ENCODE measurements around the gene NHLRC1.

GRCh38 chr6:18148304-18149025 lies 26.0 kb upstream of the NHLRC1 start:
- TF ChIP-seq ZNF24 (IDR thresholded peaks at IDR 0.05), result no peak
- no peak for TF ChIP-seq ZBTB33 (IDR thresholded peaks at IDR 0.05)
- TF ChIP-seq CTCF (IDR thresholded peaks at IDR 0.05 in 2 of 3, conservative IDR thresholded peaks at IDR 0.05 in 1 of 3; ENCODE audit: control insufficient read depth in 2 of 3, extremely low read depth in 1 of 3, insufficient read depth in 1 of 3, low read depth in 3 of 3, low read length in 3 of 3), result no peak
- no peak for TF ChIP-seq KDM1A (IDR thresholded peaks at IDR 0.05; ENCODE audit: borderline replicate concordance)
- TF ChIP-seq E2F4 (IDR thresholded peaks at IDR 0.05; ENCODE audit: low read depth, low read length), result no peak
- TF ChIP-seq SMAD5 (IDR thresholded peaks at IDR 0.05; ENCODE audit: low read depth), result no peak
- TF ChIP-seq ETV6 (conservative IDR thresholded peaks at IDR 0.05 in 1 of 2, IDR thresholded peaks at IDR 0.05 in 1 of 2; ENCODE audit: borderline replicate concordance in 1 of 2, low read depth in 1 of 2), result no peak
- TF ChIP-seq KAT2A (conservative IDR thresholded peaks at IDR 0.05; ENCODE audit: control insufficient read depth, low read depth, low read length), result no peak
- no peak for TF ChIP-seq CREB1 (IDR thresholded peaks at IDR 0.05; ENCODE audit: low read depth)
- no peak for TF ChIP-seq EGR1 (IDR thresholded peaks at IDR 0.05; ENCODE audit: borderline replicate concordance in 1 of 2, low read depth in 2 of 2, low read length in 2 of 2)
- no peak for TF ChIP-seq E4F1 (IDR thresholded peaks at IDR 0.05; ENCODE audit: borderline replicate concordance, partially characterized antibody)
- no peak for TF ChIP-seq PRDM15 (CRISPR knock-in tag; IDR thresholded peaks at IDR 0.05)
- no peak for TF ChIP-seq HDAC2 (IDR thresholded peaks at IDR 0.05)
- no peak for TF ChIP-seq RAD21 (IDR thresholded peaks at IDR 0.05; ENCODE audit: insufficient read depth, low read depth, low read length)

Data from GM12878 (cell line).